Right lobe of liver (tissue), 6 donors: ENCODE data around the gene UACA. TPM values are rescaled to one million over a fixed set of nuclear protein-coding genes. Genes with fewer than 3 reads are reported as not detected.

Experiments used
- ATAC-seq, 4 donors: fragments of 200-7000 bp; cut with Tn5 transposase; one replicate each; pipeline ENCODE4 v1.9.1; 2020; ENCODE audit warnings: mild to moderate bottlenecking in 4 of 4, moderate library complexity in 4 of 4
- DNase-seq, 3 donors: peaks; one replicate each; pipeline ENCODE4 v3.0.0-alpha.2; 2020
- H3K27ac ChIP-seq, 3 donors: fragments of 200-600 bp; one replicate each; pipeline ENCODE4 v1.8.0; 2022
- H3K27me3 ChIP-seq, 2 donors: fragments of 200-600 bp; one replicate each; pipeline ENCODE4 v1.8.0; 2022
- H3K36me3 ChIP-seq, 4 donors: fragments of 200-600 bp; sonication (generic) in 1 of 4; one replicate each; pipeline versions ENCODE4 v1.5.1 to v1.8.0; 2017 to 2022; ENCODE audit warnings: control low read depth in 1 of 4
- H3K4me1 ChIP-seq, 4 donors: fragments of 200-600 bp; sonication (generic) in 1 of 4; one replicate each; pipeline versions ENCODE4 v1.5.1 to v1.8.0; 2017 to 2022; ENCODE audit warnings: control low read depth in 1 of 4
- H3K4me3 ChIP-seq, 3 donors: fragments of 200-600 bp; one replicate each; pipeline ENCODE4 v1.8.0; 2022
- H3K9me3 ChIP-seq, 4 donors: fragments of 200-600 bp; sonication (generic) in 1 of 4; one replicate each; pipeline versions ENCODE4 v1.5.1 to v1.8.0; 2017 to 2022; ENCODE audit warnings: control low read depth in 1 of 4
- POLR2A ChIP-seq: fragments of 450-650 bp; IDR thresholded peaks from one replicate; pipeline ENCODE4 v1.6.1; 2017; ENCODE audit warnings: antibody characterized with exemption, mild to moderate bottlenecking
- WGBS: methylation state at CpG from one replicate; pipeline ENCODE4 v1.1.6; 2018; ENCODE audit warnings: low coverage, low lambda C conversion rate; ENCODE audit not compliant: insufficient coverage; ENCODE audit errors: missing lambda C conversion rate; 5-methylcytosine and 5-hydroxymethylcytosine counted together
- intact Hi-C, 2 donors: fragments of 100-400 bp; cut with DNase I; formaldehyde crosslinking; loops; one replicate each; pipeline versions ENCODE4 v1.11.2 to v1.14.1; 2022
- total RNA-seq, 6 experiments: library from RNA; depleted of rRNA in 2 of 6; stranded (reverse); fragments of >200 nt in 2 of 6; fragmentation: NEBNext Ultra II Directional in 3 of 6; extraction: Animal tissue kit (Norgen Biotek cat#: 25700) in 3 of 6; gene quantifications; one replicate each; pipeline versions ENCODE4 v1.1.0 to v1.2.4, GENCODE V29; 2016 to 2023
- TF ChIP-seq, protein P1 (sequence below), 4 donors: fragments of 200-600 bp in 3 of 4; fragments of 450-650 bp in 1 of 4; IDR thresholded peaks; one replicate each; pipeline versions ENCODE4 v1.5.1 to v1.8.0; 2016 to 2022; ENCODE audit warnings: antibody characterized with exemption in 4 of 4, mild to moderate bottlenecking in 2 of 4
- donor health status: DM: no; HTN: yes; CAD: no.
- donor health status: DM: no; HTN: no; CAD: no.
- donor health status: DM: no; HTN: no; CAD: no.
- donor health status: DM: no; HTN: yes; CAD: no.
- donor health status: DM: no; HTN: yes; CAD: no.

UACA gene
- total RNA-seq, 6 experiments from 2014 or later = 10.1 to 22.3 (median 14.4) TPM

DNA sequence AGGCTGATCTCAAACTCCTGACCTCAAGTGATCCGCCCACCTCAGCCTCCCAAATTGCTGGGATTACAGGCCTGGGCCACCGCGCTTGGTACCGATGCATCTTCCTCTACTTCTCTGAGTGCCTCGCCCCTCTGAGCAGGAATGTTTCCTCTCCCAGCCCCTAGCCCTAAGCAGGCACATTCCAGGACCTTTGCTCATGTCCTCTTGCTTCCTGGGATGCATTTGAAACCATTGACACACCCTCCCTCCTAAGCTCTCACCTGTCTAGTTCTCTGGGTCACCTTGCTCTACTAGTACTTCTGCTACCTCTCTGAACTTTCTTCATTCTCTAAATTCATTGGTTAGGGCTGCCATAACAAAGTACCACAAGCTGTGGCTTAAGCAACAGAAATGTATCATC lies 17.9 kb upstream of the UACA start:
- H3K27ac ChIP-seq = no peak overlapping the region
- ATAC-seq (no peak), DNase-seq (no peak)
- no peaks in the 10 kb centered on the region for H3K9me3 ChIP-seq
- no peaks in the 10 kb centered on the region for H3K4me1 ChIP-seq
- H3K27me3 ChIP-seq = no peaks in the 10 kb centered on the region
- WGBS = 73% methylated on average over 3 of the region's 5 CpGs
- H3K36me3 ChIP-seq = no peaks in the 10 kb centered on the region
- no peak for TF ChIP-seq POLR2A
- TF ChIP-seq, protein P1, sequence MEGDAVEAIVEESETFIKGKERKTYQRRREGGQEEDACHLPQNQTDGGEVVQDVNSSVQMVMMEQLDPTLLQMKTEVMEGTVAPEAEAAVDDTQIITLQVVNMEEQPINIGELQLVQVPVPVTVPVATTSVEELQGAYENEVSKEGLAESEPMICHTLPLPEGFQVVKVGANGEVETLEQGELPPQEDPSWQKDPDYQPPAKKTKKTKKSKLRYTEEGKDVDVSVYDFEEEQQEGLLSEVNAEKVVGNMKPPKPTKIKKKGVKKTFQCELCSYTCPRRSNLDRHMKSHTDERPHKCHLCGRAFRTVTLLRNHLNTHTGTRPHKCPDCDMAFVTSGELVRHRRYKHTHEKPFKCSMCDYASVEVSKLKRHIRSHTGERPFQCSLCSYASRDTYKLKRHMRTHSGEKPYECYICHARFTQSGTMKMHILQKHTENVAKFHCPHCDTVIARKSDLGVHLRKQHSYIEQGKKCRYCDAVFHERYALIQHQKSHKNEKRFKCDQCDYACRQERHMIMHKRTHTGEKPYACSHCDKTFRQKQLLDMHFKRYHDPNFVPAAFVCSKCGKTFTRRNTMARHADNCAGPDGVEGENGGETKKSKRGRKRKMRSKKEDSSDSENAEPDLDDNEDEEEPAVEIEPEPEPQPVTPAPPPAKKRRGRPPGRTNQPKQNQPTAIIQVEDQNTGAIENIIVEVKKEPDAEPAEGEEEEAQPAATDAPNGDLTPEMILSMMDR (IDR thresholded peaks at IDR 0.05) = no peak
- no peak overlapping the region for H3K4me3 ChIP-seq
- intact Hi-C loops = no loop called here

DNA sequence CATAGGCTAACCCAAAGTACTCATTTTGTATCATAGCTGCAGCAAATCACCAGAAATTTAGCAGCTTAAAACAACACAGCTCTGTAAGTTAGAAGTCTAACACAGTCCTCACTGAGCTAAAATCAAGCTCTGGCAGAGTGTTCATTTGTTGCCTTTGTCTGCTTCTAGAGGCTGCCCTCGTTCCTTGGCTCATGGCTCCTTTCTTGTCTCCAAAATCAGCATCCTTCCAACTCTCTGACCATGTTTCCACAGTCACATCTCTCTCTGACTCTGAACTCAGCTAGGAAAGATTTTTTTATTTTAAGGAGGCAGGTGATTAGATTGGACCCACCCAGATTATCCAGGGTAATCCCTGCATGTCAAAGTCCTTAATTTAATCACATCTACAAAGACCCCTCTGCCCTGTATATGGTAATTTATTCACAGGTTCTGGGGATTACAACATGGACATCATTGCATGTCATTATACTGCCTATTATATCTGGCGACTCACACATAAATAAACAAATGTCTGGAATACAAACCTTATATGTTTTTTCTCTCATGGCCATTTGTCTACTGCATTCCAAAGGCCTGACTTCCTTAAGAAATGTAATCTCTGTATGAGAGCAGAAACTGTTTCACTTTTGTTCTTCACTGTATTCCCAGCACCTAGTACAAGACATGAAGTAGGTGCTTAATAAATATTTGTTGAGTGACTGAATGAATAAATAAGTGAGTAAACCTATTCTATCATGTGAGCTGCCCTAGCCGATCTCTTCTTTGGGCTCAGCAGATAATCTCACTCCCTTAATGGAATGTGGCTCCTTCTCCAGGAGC lies 15.1 kb upstream of the UACA start:
- Histone ChIP-seq H3K9me3 (no peaks in the 10 kb centered on the region), H3K4me3 (no peak overlapping the region), H3K27ac (no peak overlapping the region), H3K36me3 (no peaks in the 10 kb centered on the region), H3K27me3 (no peaks in the 10 kb centered on the region), H3K4me1 (no peaks in the 10 kb centered on the region)
- 71% methylated on average over 3 of the region's 3 CpGs for WGBS
- no peak for DNase-seq
- intact Hi-C loops = no loop called here
- no peak for TF ChIP-seq POLR2A
- peak in 1 of 4 donors; percentile 21 for ATAC-seq

DNA sequence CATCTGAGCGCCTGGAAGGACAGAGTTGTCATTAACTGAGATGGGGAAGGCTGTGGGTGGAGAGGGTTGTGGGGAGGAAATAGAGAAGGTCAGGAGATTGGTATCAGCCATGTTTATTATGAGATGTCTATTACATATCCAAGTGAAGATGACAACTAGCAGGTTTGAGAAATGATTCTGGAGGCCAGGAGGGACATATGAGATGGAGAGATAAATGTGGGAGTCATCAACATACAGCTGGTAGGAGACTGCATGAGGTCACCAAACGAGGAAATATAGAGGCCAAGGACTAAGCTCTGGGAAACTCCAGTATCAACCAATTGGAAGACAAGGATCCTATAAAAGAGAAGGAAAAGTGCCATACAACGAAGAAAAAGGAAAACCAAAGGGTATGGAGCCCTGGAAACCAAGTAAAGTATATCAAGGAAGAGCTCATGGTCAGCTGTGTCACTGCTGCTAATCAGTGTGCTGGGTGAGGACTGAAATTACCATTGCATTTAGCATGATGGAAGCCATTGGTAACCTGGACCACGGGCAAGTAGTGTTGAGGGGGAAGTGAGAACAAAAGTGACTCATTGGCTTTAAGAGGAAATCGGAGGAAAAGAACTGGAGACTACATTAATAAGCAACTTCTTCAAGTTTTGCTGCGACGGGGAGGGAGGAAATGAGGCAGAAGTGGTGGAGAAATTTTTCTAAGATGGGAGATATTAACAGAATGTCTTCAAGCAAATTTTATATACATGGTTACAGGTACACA lies 14.0 kb upstream of the UACA start:
- DNase-seq (no peak), ATAC-seq (peak in 2 of 4 donors; percentile 32 to 37)
- H3K27ac ChIP-seq = no peak overlapping the region
- H3K36me3 ChIP-seq = no peaks in the 10 kb centered on the region
- no peaks in the 10 kb centered on the region for H3K9me3 ChIP-seq
- H3K27me3 ChIP-seq = no peaks in the 10 kb centered on the region
- no peaks in the 10 kb centered on the region for H3K4me1 ChIP-seq
- intact Hi-C loops = no loop called here
- TF ChIP-seq, protein P1 (IDR thresholded peaks at IDR 0.05) = no peak
- no peak for TF ChIP-seq POLR2A
- 57% methylated on average over 6 of the region's 7 CpGs for WGBS
- no peak overlapping the region for H3K4me3 ChIP-seq

DNA sequence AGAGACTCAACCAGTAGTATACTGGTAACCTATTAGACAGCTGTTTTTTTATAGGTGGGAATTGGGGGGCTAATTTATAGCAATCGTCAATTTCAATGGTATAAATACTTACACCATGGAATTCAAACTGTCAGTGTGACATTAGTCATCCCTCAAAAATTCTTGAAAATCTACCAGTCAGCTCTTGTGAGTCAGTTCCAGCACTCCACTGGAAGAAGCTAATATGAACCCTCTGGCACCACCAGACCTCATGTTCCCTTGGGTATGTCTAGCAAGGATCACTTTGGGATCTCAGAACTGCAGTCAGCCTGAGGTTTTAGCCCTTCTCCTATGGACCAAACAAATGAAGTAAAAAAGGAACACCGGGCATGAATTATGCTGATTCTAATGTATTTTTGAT lies 11.8 kb upstream of the UACA start:
- no peak for TF ChIP-seq POLR2A
- TF ChIP-seq, protein P1 (IDR thresholded peaks at IDR 0.05) = no peak
- Histone ChIP-seq H3K4me3 (no peak overlapping the region), H3K27me3 (no peaks in the 10 kb centered on the region), H3K36me3 (no peaks in the 10 kb centered on the region), H3K4me1 (no peaks in the 10 kb centered on the region), H3K27ac (no peak overlapping the region), H3K9me3 (no peaks in the 10 kb centered on the region)
- intact Hi-C loops = no loop called here
- DNase-seq (no peak), ATAC-seq (no peak)
- 65% methylated on average over 2 of the region's 2 CpGs for WGBS

DNA sequence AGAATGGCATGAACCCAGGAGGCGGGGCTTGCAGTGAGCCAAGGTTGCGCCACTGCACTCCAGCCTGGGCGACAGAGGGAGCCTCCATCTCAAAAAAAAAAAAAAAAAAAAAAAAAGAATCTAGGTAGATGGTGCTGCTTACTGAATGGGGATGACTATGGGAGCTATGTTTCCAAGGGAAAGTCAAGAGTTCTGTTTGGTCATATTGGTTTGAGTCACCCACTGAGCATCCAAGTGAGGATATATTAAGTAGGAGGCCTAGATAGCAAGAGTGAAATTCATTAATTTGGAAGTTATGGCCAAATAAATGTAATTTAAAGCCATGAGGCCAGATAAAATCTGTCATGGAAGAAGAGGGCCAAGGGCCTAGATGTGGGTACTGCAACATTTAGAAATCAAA lies 9.0 kb upstream of the UACA start:
- TF ChIP-seq, protein P1 (IDR thresholded peaks at IDR 0.05) = no peak
- TF ChIP-seq POLR2A = no peak
- ATAC-seq = no peak
- Histone ChIP-seq H3K4me3 (no peak overlapping the region), H3K36me3 (no peaks in the 10 kb centered on the region), H3K9me3 (no peaks in the 10 kb centered on the region), H3K4me1 (no peaks in the 10 kb centered on the region), H3K27ac (no peak overlapping the region), H3K27me3 (no peaks in the 10 kb centered on the region)
- no peak for DNase-seq
- WGBS = 88% methylated on average over 3 of the region's 3 CpGs
- intact Hi-C loops = no loop called here
